ENCODE data around the gene SREBF2. TPM values are rescaled to one million over a fixed set of nuclear protein-coding genes. Genes with fewer than 3 reads are reported as not detected.

The SREBF2 gene
- total RNA-seq, 4 donors from 2014 or later = 10.2 to 61.0 (median 29.0) TPM

GRCh38 chr22:41799486-41800347, 33.2 kb upstream of the SREBF2 start:
- Histone ChIP-seq H3K27ac (peak overlapping the region; percentile 85 to 89), H3K4me1 (no peaks in the 10 kb centered on the region), H3K4me3 (peak overlapping the region; percentile 84), H3K27me3 (no peaks in the 10 kb centered on the region), H3K9me3 (no peaks in the 10 kb centered on the region), H3K36me3 (no peaks in the 10 kb centered on the region)
- peak; percentile 26 to 44 for DNase-seq
- TF ChIP-seq POLR2A (IDR thresholded peaks at IDR 0.05) = no peak
- TF ChIP-seq, protein P1, sequence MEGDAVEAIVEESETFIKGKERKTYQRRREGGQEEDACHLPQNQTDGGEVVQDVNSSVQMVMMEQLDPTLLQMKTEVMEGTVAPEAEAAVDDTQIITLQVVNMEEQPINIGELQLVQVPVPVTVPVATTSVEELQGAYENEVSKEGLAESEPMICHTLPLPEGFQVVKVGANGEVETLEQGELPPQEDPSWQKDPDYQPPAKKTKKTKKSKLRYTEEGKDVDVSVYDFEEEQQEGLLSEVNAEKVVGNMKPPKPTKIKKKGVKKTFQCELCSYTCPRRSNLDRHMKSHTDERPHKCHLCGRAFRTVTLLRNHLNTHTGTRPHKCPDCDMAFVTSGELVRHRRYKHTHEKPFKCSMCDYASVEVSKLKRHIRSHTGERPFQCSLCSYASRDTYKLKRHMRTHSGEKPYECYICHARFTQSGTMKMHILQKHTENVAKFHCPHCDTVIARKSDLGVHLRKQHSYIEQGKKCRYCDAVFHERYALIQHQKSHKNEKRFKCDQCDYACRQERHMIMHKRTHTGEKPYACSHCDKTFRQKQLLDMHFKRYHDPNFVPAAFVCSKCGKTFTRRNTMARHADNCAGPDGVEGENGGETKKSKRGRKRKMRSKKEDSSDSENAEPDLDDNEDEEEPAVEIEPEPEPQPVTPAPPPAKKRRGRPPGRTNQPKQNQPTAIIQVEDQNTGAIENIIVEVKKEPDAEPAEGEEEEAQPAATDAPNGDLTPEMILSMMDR (IDR thresholded peaks at IDR 0.05) = no peak
- intact Hi-C loops (cut with DNase I; ENCODE audit: low total_unique reads) = no loop called here

DNA sequence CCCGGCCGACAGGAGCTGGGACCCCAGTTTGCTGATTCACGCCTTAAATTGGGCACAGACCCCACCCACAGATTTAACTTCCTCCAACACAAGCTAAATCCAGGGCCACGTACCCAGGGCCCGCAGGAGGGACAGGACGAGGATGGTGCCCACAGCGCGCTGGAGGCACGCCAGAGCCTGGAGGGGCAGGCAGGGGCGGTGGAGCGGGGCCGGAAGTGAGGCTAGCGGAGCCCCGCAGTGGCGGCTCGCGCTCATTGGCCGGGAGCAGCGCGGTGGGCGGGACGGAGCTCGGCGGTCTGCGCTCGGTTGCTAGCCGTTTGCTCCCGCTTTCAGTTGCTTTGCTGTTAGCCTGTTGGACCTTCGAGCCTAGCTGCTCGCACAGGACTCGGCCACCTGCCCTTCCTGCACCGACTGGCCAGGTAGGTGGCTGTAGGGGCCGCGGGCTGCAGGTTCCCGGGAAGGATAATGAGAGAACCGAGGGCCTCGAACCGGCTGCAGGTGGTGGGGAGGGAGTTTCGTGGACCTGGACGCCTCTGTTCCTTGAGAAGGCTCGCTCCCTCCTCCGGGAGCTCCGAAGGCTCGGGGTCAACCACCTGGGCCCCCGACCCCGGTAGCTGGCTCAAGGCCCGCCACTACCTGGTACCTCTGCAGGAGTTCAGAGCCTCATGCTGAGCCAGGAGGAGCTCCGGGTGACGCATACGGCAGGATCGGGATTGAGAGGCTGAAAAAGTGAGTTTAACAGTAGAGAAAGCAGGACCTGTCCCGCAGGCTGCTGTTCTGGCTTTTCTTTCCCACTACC, 32.4 kb upstream of the SREBF2 start, which contains the start of gene CCDC134:
Gene CCDC134, plus strand, starts transcription at position 332 of the 799 bp plus-strand sequence. CDS start 8,212 bp downstream, outside the sequence.
- Histone ChIP-seq H3K27ac (peak within 1 kb of the TSS; percentile 85 to 89), H3K4me1 (no peaks in the 10 kb centered on the region), H3K36me3 (no peaks in the 10 kb centered on the region), H3K9me3 (no peaks in the 10 kb centered on the region), H3K27me3 (no peaks in the 10 kb centered on the region), H3K4me3 (peak within 1 kb of the TSS; percentile 84)
- peak; percentile 85 to 90 for DNase-seq
- TF ChIP-seq, protein P1 (IDR thresholded peaks at IDR 0.05) = peak in 2 of 4 experiments; percentile 5 to 17
- peak; percentile 70 to 78 for TF ChIP-seq POLR2A (IDR thresholded peaks at IDR 0.05)
- intact Hi-C loops (cut with DNase I; ENCODE audit: low total_unique reads) = no loop called here

DNA sequence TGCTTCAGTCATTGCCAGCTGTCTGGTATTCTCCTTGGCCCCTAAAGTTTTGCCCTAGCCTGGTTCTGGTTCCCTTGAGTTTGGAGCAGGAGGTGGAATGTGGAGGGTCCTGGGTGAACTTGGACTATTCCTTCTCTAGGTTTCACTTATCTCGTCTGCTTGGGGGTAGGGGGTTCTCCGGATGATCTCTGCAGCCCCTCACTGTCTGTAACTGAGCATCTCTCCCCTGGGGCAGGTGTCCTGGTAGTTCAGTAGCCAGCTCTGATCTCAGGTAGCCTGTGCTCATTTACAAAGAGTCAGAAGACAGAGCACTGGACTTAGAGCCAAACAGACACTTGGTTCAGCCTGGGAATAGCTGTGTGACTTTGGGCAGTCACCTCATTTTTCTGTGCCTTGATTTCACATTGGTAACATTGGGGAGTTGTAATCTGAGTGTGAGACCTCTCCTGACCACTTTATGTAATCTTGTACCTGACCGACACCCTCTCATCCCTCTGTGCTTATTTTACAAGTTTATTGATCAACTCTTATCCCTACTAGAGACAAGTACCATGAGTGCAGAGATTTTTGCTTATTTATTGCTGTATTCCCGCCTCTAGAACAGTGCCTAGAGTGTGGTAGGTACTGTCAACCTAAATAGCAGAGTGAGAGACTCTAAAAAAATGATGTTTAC, 31.6 kb upstream of the SREBF2 start:
- H3K27ac ChIP-seq = peak overlapping the region; percentile 85 to 89
- TF ChIP-seq, protein P1 (IDR thresholded peaks at IDR 0.05) = no peak
- TF ChIP-seq POLR2A (IDR thresholded peaks at IDR 0.05) = no peak
- no peaks in the 10 kb centered on the region for H3K36me3 ChIP-seq
- intact Hi-C loops (cut with DNase I; ENCODE audit: low total_unique reads) = no loop called here
- no peaks in the 10 kb centered on the region for H3K27me3 ChIP-seq
- DNase-seq = no peak
- H3K4me3 ChIP-seq = peak overlapping the region; percentile 84
- H3K9me3 ChIP-seq = no peaks in the 10 kb centered on the region
- H3K4me1 ChIP-seq = no peaks in the 10 kb centered on the region

GRCh38 chr22:41801886-41802285, 31.0 kb upstream of the SREBF2 start:
- TF ChIP-seq, protein P1 (IDR thresholded peaks at IDR 0.05) = no peak
- no peak for TF ChIP-seq POLR2A (IDR thresholded peaks at IDR 0.05)
- H3K4me3 ChIP-seq = no peak overlapping the region
- H3K9me3 ChIP-seq = no peaks in the 10 kb centered on the region
- no peaks in the 10 kb centered on the region for H3K36me3 ChIP-seq
- no peak for DNase-seq
- H3K27ac ChIP-seq = no peak overlapping the region
- H3K4me1 ChIP-seq = no peaks in the 10 kb centered on the region
- no peaks in the 10 kb centered on the region for H3K27me3 ChIP-seq
- intact Hi-C loops (cut with DNase I; ENCODE audit: low total_unique reads) = no loop called here

Data from uterus (tissue), 4 donors.